Natural killer cell treated with Interleukin-12 subunit alpha and Interleukin-12 subunit beta and Interleukin-15 and Interleukin-18, amount 100 ng/mL, for 72 hours (primary cell): ENCODE results near the gene CACNB4. TPM values are rescaled to one million over a fixed set of nuclear protein-coding genes. Genes with fewer than 3 reads are reported as not detected.
"Not testable (repeated sequence)": the region's sequence is repeated elsewhere in the genome, so short reads cannot be mapped to it uniquely, and the experiment has no call there.

ENCODE experiments used
- ATAC-seq, 2 donors: fragments of 150-1000 bp; cut with Tn5 transposase in 1 of 2; sonication (Bioruptor Pico), chemical (Tn5 transposase) in 1 of 2; 2 replicates each; pipeline ENCODE4 v1.10.0; 2021
- DNase-seq: peaks from one replicate; pipeline ENCODE4 v3.0.0; 2022; ENCODE audit warnings: low spot score
- H3K27ac Mint-ChIP-seq, 2 donors: 1 replicate in 1 of 2; 2 replicates in 1 of 2; pipeline ENCODE4 v1.8.0; 2022; ENCODE audit warnings: mixed read lengths in 2 of 2, mild to moderate bottlenecking in 1 of 2, moderate library complexity in 1 of 2
- H3K27me3 Mint-ChIP-seq, 2 donors: 1 replicate in 1 of 2; 2 replicates in 1 of 2; pipeline ENCODE4 v1.8.0; 2022; ENCODE audit warnings: mixed read lengths in 2 of 2
- H3K36me3 Mint-ChIP-seq: one replicate; pipeline ENCODE4 v1.8.0; 2022; ENCODE audit warnings: mixed read lengths
- H3K4me1 Mint-ChIP-seq, 2 donors: 1 replicate in 1 of 2; 2 replicates in 1 of 2; pipeline ENCODE4 v1.8.0; 2022; ENCODE audit warnings: low read depth in 2 of 2, mixed read lengths in 2 of 2, mild to moderate bottlenecking in 1 of 2
- H3K4me3 Mint-ChIP-seq: one replicate; pipeline ENCODE4 v1.8.0; 2022; ENCODE audit warnings: mixed read lengths
- H3K9me3 Mint-ChIP-seq: 2 replicates; pipeline ENCODE4 v1.8.0; 2022; ENCODE audit warnings: mixed read lengths
- total RNA-seq, 2 donors: library from RNA; stranded (reverse); gene quantifications; one replicate each; pipeline ENCODE4 v1.2.3, GENCODE V29; 2022

The CACNB4 gene
- total RNA-seq, 2 donors from 2014 or later, result 0.40 to 0.64 TPM

- Mint-ChIP-seq H3K27me3 (peaks cover 12 to 14% of the 10 kb centered on the region in 2 donors), H3K36me3 (no peaks in the 10 kb centered on the region), H3K4me1 (no peaks in the 10 kb centered on the region), H3K9me3 (no peaks in the 10 kb centered on the region), H3K27ac (no peak overlapping the region), H3K4me3 (no peak overlapping the region)
- ATAC-seq (no peak), DNase-seq (no peak)
Measured at GRCh38 chr2:152016181-152017120, 82.4 kb downstream of the CACNB4 start.

- Mint-ChIP-seq H3K27me3 (peaks cover 13 to 17% of the 10 kb centered on the region in 2 donors), H3K9me3 (no peaks in the 10 kb centered on the region), H3K4me1 (no peaks in the 10 kb centered on the region), H3K4me3 (no peak overlapping the region), H3K27ac (no peak overlapping the region), H3K36me3 (no peaks in the 10 kb centered on the region)
- ATAC-seq (no peak), DNase-seq (no peak)
Measured at GRCh38 chr2:152015552-152015951, 83.3 kb downstream of the CACNB4 start.

GRCh38 chr2:152012697-152013096 lies 86.1 kb downstream of the CACNB4 start:
- H3K9me3 Mint-ChIP-seq, result no peaks in the 10 kb centered on the region
- peaks cover 6 to 7% of the 10 kb centered on the region in 2 donors for H3K27me3 Mint-ChIP-seq

GRCh38 chr2:152011724-152012123 lies 87.1 kb downstream of the CACNB4 start:
- ATAC-seq (no peak), DNase-seq (no peak)
- H3K9me3 Mint-ChIP-seq, result no peaks in the 10 kb centered on the region
- peaks cover 6 to 7% of the 10 kb centered on the region in 2 donors for H3K27me3 Mint-ChIP-seq
- no peaks in the 10 kb centered on the region for H3K4me1 Mint-ChIP-seq
- no peak overlapping the region for H3K27ac Mint-ChIP-seq
- H3K4me3 Mint-ChIP-seq, result no peak overlapping the region
- H3K36me3 Mint-ChIP-seq, result no peaks in the 10 kb centered on the region

More at GRCh38 chr2:152012697-152013096, 86.1 kb downstream of the CACNB4 start:
- H3K36me3 Mint-ChIP-seq, result no peaks in the 10 kb centered on the region
- no peaks in the 10 kb centered on the region for H3K4me1 Mint-ChIP-seq
- no peak overlapping the region for H3K4me3 Mint-ChIP-seq
- H3K27ac Mint-ChIP-seq, result no peak overlapping the region
- ATAC-seq, result no peak
- no peak for DNase-seq

GRCh38 chr2:152005607-152006006 lies 93.2 kb downstream of the CACNB4 start:
- Mint-ChIP-seq H3K27me3 (peaks cover 0 to under 1% of the 10 kb centered on the region in 2 donors), H3K9me3 (no peaks in the 10 kb centered on the region), H3K4me1 (peaks cover 10 to 14% of the 10 kb centered on the region in 2 donors), H3K36me3 (no peaks in the 10 kb centered on the region), H3K4me3 (no peak overlapping the region), H3K27ac (no peak overlapping the region)
- ATAC-seq (no peak), DNase-seq (no peak)

- not testable (repeated sequence) for ATAC-seq, H3K27me3 Mint-ChIP-seq, H3K9me3 Mint-ChIP-seq, H3K36me3 Mint-ChIP-seq, DNase-seq, H3K4me3 Mint-ChIP-seq, H3K27ac Mint-ChIP-seq
- H3K4me1 Mint-ChIP-seq, result peaks cover 10 to 14% of the 10 kb centered on the region in 2 donors
Measured at GRCh38 chr2:152003283-152003682, 95.6 kb downstream of the CACNB4 start.

- no peak overlapping the region for H3K27ac Mint-ChIP-seq
- DNase-seq (peak; percentile 70), ATAC-seq (peak; percentile 66 to 78)
- H3K4me3 Mint-ChIP-seq, result no peak overlapping the region
- no peaks in the 10 kb centered on the region for H3K9me3 Mint-ChIP-seq
- H3K36me3 Mint-ChIP-seq, result no peaks in the 10 kb centered on the region
- H3K27me3 Mint-ChIP-seq, result no peaks in the 10 kb centered on the region
- H3K4me1 Mint-ChIP-seq, result peaks cover under 1 to 1% of the 10 kb centered on the region in 2 donors
Measured at GRCh38 chr2:151999053-151999452, 99.8 kb downstream of the CACNB4 start.

- Mint-ChIP-seq H3K36me3 (no peaks in the 10 kb centered on the region), H3K4me1 (no peaks in the 10 kb centered on the region), H3K4me3 (no peak overlapping the region), H3K27ac (no peak overlapping the region), H3K9me3 (no peaks in the 10 kb centered on the region), H3K27me3 (peaks cover 0 to 2% of the 10 kb centered on the region in 2 donors)
- DNase-seq (no peak), ATAC-seq (no peak)
Measured at GRCh38 chr2:151996243-151997003, 102.4 kb downstream of the CACNB4 start.

GRCh38 chr2:151995161-151995557 lies 103.7 kb downstream of the CACNB4 start:
- no peak for ATAC-seq
- peaks cover 0 to 2% of the 10 kb centered on the region in 2 donors for H3K27me3 Mint-ChIP-seq

GRCh38 chr2:151994178-151994577 lies 104.7 kb downstream of the CACNB4 start:
- not testable (repeated sequence) for H3K4me1 Mint-ChIP-seq, H3K36me3 Mint-ChIP-seq, ATAC-seq

More at GRCh38 chr2:151995161-151995557, 103.7 kb downstream of the CACNB4 start:
- H3K36me3 Mint-ChIP-seq, result no peaks in the 10 kb centered on the region
- H3K9me3 Mint-ChIP-seq, result no peaks in the 10 kb centered on the region
- H3K4me3 Mint-ChIP-seq, result no peak overlapping the region
- no peaks in the 10 kb centered on the region for H3K4me1 Mint-ChIP-seq
- no peak overlapping the region for H3K27ac Mint-ChIP-seq
- no peak for DNase-seq

GRCh38 chr2:151991010-151991409 lies 107.8 kb downstream of the CACNB4 start:
- Mint-ChIP-seq H3K27me3 (peaks cover 0 to 5% of the 10 kb centered on the region in 2 donors), H3K27ac (no peak overlapping the region), H3K4me1 (no peaks in the 10 kb centered on the region), H3K36me3 (no peaks in the 10 kb centered on the region), H3K9me3 (no peaks in the 10 kb centered on the region), H3K4me3 (no peak overlapping the region)
- no peak for ATAC-seq
- no peak for DNase-seq

More at GRCh38 chr2:151994178-151994577, 104.7 kb downstream of the CACNB4 start:
- not testable (repeated sequence) for H3K9me3 Mint-ChIP-seq, H3K27me3 Mint-ChIP-seq, DNase-seq, H3K4me3 Mint-ChIP-seq, H3K27ac Mint-ChIP-seq

GRCh38 chr2:151989378-151989777 lies 109.5 kb downstream of the CACNB4 start:
- Mint-ChIP-seq H3K4me1 (no peaks in the 10 kb centered on the region), H3K27me3 (peaks cover 5 to 6% of the 10 kb centered on the region in 2 donors)

GRCh38 chr2:151987484-151987883 lies 111.4 kb downstream of the CACNB4 start:
- DNase-seq (no peak), ATAC-seq (no peak)
- Mint-ChIP-seq H3K9me3 (no peaks in the 10 kb centered on the region), H3K4me3 (no peak overlapping the region), H3K36me3 (no peaks in the 10 kb centered on the region), H3K27ac (no peak overlapping the region), H3K4me1 (no peaks in the 10 kb centered on the region), H3K27me3 (peaks cover 5 to 6% of the 10 kb centered on the region in 2 donors)

More at GRCh38 chr2:151989378-151989777, 109.5 kb downstream of the CACNB4 start:
- H3K9me3 Mint-ChIP-seq, result no peaks in the 10 kb centered on the region
- H3K36me3 Mint-ChIP-seq, result no peaks in the 10 kb centered on the region
- DNase-seq, result no peak
- no peak for ATAC-seq
- H3K27ac Mint-ChIP-seq, result no peak overlapping the region
- no peak overlapping the region for H3K4me3 Mint-ChIP-seq
